ENCODE measurements around the gene GAPDHS. TPM values are rescaled to one million over a fixed set of nuclear protein-coding genes. Genes with fewer than 3 reads are reported as not detected.

Gene GAPDHS
- total and polyA plus RNA-seq, 2 of the 4 experiments (the other 2 are of a cell fraction) = not detected

- Histone ChIP-seq H3K14ac (replicated peaks; ENCODE audit: low read depth, low read length) (no peak overlapping the region), H2BK5ac (ENCODE audit: low read depth, low read length, poor library complexity, severe bottlenecking) (no peak overlapping the region), H3K36me3 (ENCODE audit: control insufficient read depth, insufficient read depth, low read length) (no peaks in the 10 kb centered on the region), H2BK120ac (ENCODE audit: low read depth, low read length) (no peak overlapping the region), H3K9ac (ENCODE audit: low read depth, low read length) (no peak overlapping the region), H2AFZ (replicated peaks; ENCODE audit: low read length, poor library complexity) (no peak overlapping the region), H3K9me3 (ENCODE audit: control insufficient read depth, insufficient read depth, low read length) (no peaks in the 10 kb centered on the region), H3K4me2 (ENCODE audit: low read depth, low read length) (no peak overlapping the region), H3K56ac (ENCODE audit: extremely low read depth, insufficient read depth, low read length) (no peak overlapping the region), H3K4ac (ENCODE audit: low read depth, low read length) (no peak overlapping the region), H4K8ac (ENCODE audit: low read depth in 2 of 2, low read length in 2 of 2) (no peak overlapping the region), H4K5ac (ENCODE audit: low read depth, low read length) (no peak overlapping the region), H3K23ac (ENCODE audit: low read depth, low read length) (no peak overlapping the region), H3K27me3 (ENCODE audit: control insufficient read depth, insufficient read depth, low read length) (peaks cover 9% of the 10 kb centered on the region), H4K20me1 (ENCODE audit: insufficient read depth, low read length) (no peaks in the 10 kb centered on the region), H2AK9ac (replicated peaks; ENCODE audit: low read depth, low read length, poor library complexity) (no peak overlapping the region), H3K27ac (ENCODE audit: insufficient read depth, low read length) (no peak overlapping the region), H4K91ac (ENCODE audit: insufficient read depth, low read depth, low read length) (no peak overlapping the region), H3K4me1 (ENCODE audit: control insufficient read depth, insufficient read depth, low read length) (no peaks in the 10 kb centered on the region), H2BK20ac (ENCODE audit: low read depth, low read length) (no peak overlapping the region), H3K4me3 (ENCODE audit: insufficient read depth, low read depth, low read length) (no peak overlapping the region), H3K79me1 (ENCODE audit: low read depth in 1 of 2, low read length in 2 of 2) (no peaks in the 10 kb centered on the region), H3K9me1 (ENCODE audit: insufficient read depth, low read length) (no peaks in the 10 kb centered on the region), H3K18ac (ENCODE audit: low read depth, low read length) (no peak overlapping the region), H2BK15ac (ENCODE audit: low read depth, low read length) (no peak overlapping the region), H2AK5ac (ENCODE audit: low read depth, low read length) (no peak overlapping the region)
- dilution Hi-C loops (cut with HindIII; ENCODE audit: low sequenced_read_pairs, unreplicated experiment) = no loop called here
- intact Hi-C loops (cut with micrococcal nuclease) = no loop called here
- TF ChIP-seq CTCF (conservative IDR thresholded peaks at IDR 0.05; ENCODE audit: low read depth, low read length) (no peak), MXI1 (IDR thresholded peaks at IDR 0.05; ENCODE audit: borderline replicate concordance, low read depth, low read length) (no peak), MAFK (IDR thresholded peaks at IDR 0.05; ENCODE audit: low read depth, low read length) (no peak), CEBPB (IDR thresholded peaks at IDR 0.05; ENCODE audit: low read depth, low read length) (no peak), RFX5 (IDR thresholded peaks at IDR 0.05; ENCODE audit: low read depth, low read length) (no peak), POLR2A (IDR thresholded peaks at IDR 0.05; ENCODE audit: low read depth, low read length) (no peak), CHD1 (IDR thresholded peaks at IDR 0.05; ENCODE audit: low read depth, low read length) (no peak), MAZ (IDR thresholded peaks at IDR 0.05; ENCODE audit: borderline replicate concordance, low read depth, low read length) (no peak), NFE2L2 (IDR thresholded peaks at IDR 0.05; ENCODE audit: low read depth, low read length) (no peak), FOS (IDR thresholded peaks at IDR 0.05; ENCODE audit: low read depth, low read length) (no peak), BHLHE40 (IDR thresholded peaks at IDR 0.05; ENCODE audit: low read depth, low read length) (no peak), SMC3 (IDR thresholded peaks at IDR 0.05; ENCODE audit: low read depth, low read length) (no peak), RAD21 (IDR thresholded peaks at IDR 0.05; ENCODE audit: low read length) (no peak), RCOR1 (IDR thresholded peaks at IDR 0.05; ENCODE audit: insufficient replicate concordance, low read length) (no peak)
- TF ChIP-seq, protein P1, sequence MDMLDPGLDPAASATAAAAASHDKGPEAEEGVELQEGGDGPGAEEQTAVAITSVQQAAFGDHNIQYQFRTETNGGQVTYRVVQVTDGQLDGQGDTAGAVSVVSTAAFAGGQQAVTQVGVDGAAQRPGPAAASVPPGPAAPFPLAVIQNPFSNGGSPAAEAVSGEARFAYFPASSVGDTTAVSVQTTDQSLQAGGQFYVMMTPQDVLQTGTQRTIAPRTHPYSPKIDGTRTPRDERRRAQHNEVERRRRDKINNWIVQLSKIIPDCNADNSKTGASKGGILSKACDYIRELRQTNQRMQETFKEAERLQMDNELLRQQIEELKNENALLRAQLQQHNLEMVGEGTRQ (IDR thresholded peaks at IDR 0.05; ENCODE audit: low read depth, low read length) = no peak
- TF ChIP-seq, protein P2, sequence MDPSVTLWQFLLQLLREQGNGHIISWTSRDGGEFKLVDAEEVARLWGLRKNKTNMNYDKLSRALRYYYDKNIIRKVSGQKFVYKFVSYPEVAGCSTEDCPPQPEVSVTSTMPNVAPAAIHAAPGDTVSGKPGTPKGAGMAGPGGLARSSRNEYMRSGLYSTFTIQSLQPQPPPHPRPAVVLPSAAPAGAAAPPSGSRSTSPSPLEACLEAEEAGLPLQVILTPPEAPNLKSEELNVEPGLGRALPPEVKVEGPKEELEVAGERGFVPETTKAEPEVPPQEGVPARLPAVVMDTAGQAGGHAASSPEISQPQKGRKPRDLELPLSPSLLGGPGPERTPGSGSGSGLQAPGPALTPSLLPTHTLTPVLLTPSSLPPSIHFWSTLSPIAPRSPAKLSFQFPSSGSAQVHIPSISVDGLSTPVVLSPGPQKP (IDR thresholded peaks at IDR 0.05; ENCODE audit: borderline replicate concordance, low read depth, low read length) = no peak
- WGBS, 2 experiments (ENCODE audit: extremely low coverage in 2 of 2, insufficient read length in 1 of 2) = no CpG with 5 or more reads among the region's 5 CpGs
- DNase-seq (no peak), ATAC-seq (ENCODE audit: low read depth) (no peak)
- no TSS peak for BruUV-seq (replicated peaks)
- CTCF ChIA-PET = no interaction called here
- in situ Hi-C loops (cut with MboI; ENCODE audit: low sequenced_read_pairs) = no loop called here
- POLR2A ChIA-PET (ENCODE audit: unreplicated experiment) = no interaction called here
These were observed 36.1 kb downstream of the GAPDHS start for GRCh38 chr19:35569281-35569781.
